SK-N-SH treated with all-trans-retinoic acid at 6 μM for 48 hours (cell line): ENCODE results near the gene CD86.

ENCODE experiments used
- ATAC-seq: fragments of 200-7000 bp; cut with Tn5 transposase; 3 replicates; pipeline ENCODE4 v1.9.1; 2020; ENCODE audit warnings: mild to moderate bottlenecking, moderate library complexity
- ARNTL ChIP-seq: fragments of 450-650 bp; formaldehyde crosslinking; IDR thresholded peaks from 2 replicates; pipeline ENCODE4 v1.5.0; 2020; ENCODE audit warnings: low read depth, mild to moderate bottlenecking, moderate library complexity, borderline replicate concordance
- BACH2 ChIP-seq: fragments of 250-450 bp; sonication (Bioruptor Pico); IDR thresholded peaks from 2 replicates; pipeline ENCODE4 v1.9.0; 2021; ENCODE audit warnings: mild to moderate bottlenecking, borderline replicate concordance
- CSDC2 ChIP-seq: fragments of 250-450 bp; sonication (Bioruptor Pico); IDR thresholded peaks from 2 replicates; pipeline ENCODE4 v1.5.0; 2020; ENCODE audit warnings: mild to moderate bottlenecking, moderate library complexity
- ESRRG ChIP-seq: fragments of 250-450 bp; sonication (Bioruptor Pico); IDR thresholded peaks from 2 replicates; pipeline ENCODE4 v1.6.1; 2021; ENCODE audit warnings: mild to moderate bottlenecking
- GLIS3 ChIP-seq: fragments of 250-450 bp; sonication (Bioruptor Pico); IDR thresholded peaks from 2 replicates; pipeline ENCODE4 v1.5.0; 2020; ENCODE audit warnings: mild to moderate bottlenecking, moderate library complexity
- ISL1 ChIP-seq: fragments of 250-450 bp; sonication (Bioruptor Pico); IDR thresholded peaks from 2 replicates; pipeline ENCODE4 v2.1.2; 2022; ENCODE audit warnings: mild to moderate bottlenecking, moderate library complexity
- PPARA ChIP-seq: fragments of 250-450 bp; sonication (Bioruptor Pico); IDR thresholded peaks from 2 replicates; pipeline ENCODE4 v1.5.0; 2020; ENCODE audit warnings: mild to moderate bottlenecking, borderline replicate concordance
- RARB ChIP-seq: fragments of 250-450 bp; sonication (Bioruptor Pico); IDR thresholded peaks from 2 replicates; pipeline ENCODE4 v1.8.0; 2021; ENCODE audit warnings: mild to moderate bottlenecking, moderate library complexity
- SNAI2 ChIP-seq: fragments of 250-450 bp; sonication (Bioruptor Pico); IDR thresholded peaks from 2 replicates; pipeline ENCODE4 v1.5.0; 2020; ENCODE audit warnings: mild to moderate bottlenecking, moderate library complexity
- TCF4 ChIP-seq: fragments of 250-450 bp; sonication (Bioruptor Pico); IDR thresholded peaks from 2 replicates; pipeline ENCODE4 v1.8.0; 2021; ENCODE audit warnings: mild to moderate bottlenecking, moderate library complexity, borderline replicate concordance
- TOX ChIP-seq: fragments of 250-450 bp; sonication (Bioruptor Pico); IDR thresholded peaks from 2 replicates; pipeline ENCODE4 v1.8.0; 2021; ENCODE audit warnings: mild to moderate bottlenecking, moderate library complexity, borderline replicate concordance
- ZC3H10 ChIP-seq: fragments of 250-450 bp; sonication (Bioruptor Pico); IDR thresholded peaks from 2 replicates; pipeline ENCODE4 v1.5.1; 2021; ENCODE audit warnings: mild to moderate bottlenecking, moderate library complexity
- ZFP3 ChIP-seq: fragments of 250-450 bp; sonication (Bioruptor Pico); IDR thresholded peaks from 2 replicates; pipeline ENCODE4 v1.5.0; 2020; ENCODE audit warnings: mild to moderate bottlenecking, moderate library complexity
- ZNF70 ChIP-seq: fragments of 450-650 bp; formaldehyde crosslinking; IDR thresholded peaks from 2 replicates; pipeline ENCODE4 v1.5.0; 2020; ENCODE audit warnings: mild to moderate bottlenecking, moderate library complexity
- ZNF8 ChIP-seq: fragments of 450-650 bp; formaldehyde crosslinking; IDR thresholded peaks from 2 replicates; pipeline ENCODE4 v1.5.0; 2020; ENCODE audit warnings: mild to moderate bottlenecking, moderate library complexity
- TF ChIP-seq, protein P1 (sequence below): fragments of 250-450 bp; sonication (Bioruptor Pico); IDR thresholded peaks from 2 replicates; pipeline ENCODE4 v1.8.0; 2020; ENCODE audit warnings: mild to moderate bottlenecking, moderate library complexity, borderline replicate concordance
- TF ChIP-seq, protein P2 (sequence below): fragments of 250-450 bp; sonication (Bioruptor Pico); IDR thresholded peaks from 2 replicates; pipeline ENCODE4 v1.5.1; 2021; ENCODE audit warnings: mild to moderate bottlenecking, moderate library complexity
- TF ChIP-seq, protein P3 (sequence below): fragments of 250-450 bp; sonication (Bioruptor Pico); IDR thresholded peaks from 2 replicates; pipeline ENCODE4 v1.8.0; 2021; ENCODE audit warnings: low read depth, mild to moderate bottlenecking, moderate library complexity, borderline replicate concordance
- TF ChIP-seq, protein P4 (sequence below): fragments of 250-450 bp; sonication (Bioruptor Pico); IDR thresholded peaks from 2 replicates; pipeline ENCODE4 v1.5.0; 2020; ENCODE audit warnings: mild to moderate bottlenecking, moderate library complexity

CD86 gene

DNA sequence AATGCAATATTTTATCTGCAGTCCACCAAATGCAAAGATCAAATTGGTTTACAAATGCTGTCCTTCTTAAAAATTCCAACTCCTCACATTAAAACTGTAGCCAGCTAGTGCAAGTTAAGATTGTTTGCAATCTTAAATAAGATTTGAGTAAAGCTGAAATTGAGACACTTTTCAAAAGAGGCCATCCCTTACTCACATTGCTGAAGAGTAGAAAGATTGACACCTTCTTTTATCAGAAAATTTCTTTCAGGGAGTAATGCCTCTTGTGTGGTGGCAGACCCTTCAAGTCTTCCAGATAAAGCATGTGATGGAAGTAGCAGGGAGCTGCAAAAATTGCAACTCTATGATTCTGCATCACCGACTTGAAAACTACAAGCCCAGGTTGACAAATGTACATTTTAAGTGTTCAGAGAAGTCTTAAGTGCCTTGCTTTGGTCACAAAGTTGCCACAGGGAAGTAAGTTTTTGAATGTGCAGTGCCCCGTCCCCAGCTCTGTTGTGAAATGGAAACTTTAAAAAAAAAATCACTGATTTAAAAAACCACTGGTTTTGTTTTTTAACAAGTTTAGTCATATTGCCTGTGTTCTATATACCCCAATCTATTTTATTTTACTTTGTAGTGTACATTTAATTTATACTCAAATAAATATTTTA, 12.6 kb downstream of the CD86 start:
- ATAC-seq, result no peak

DNA sequence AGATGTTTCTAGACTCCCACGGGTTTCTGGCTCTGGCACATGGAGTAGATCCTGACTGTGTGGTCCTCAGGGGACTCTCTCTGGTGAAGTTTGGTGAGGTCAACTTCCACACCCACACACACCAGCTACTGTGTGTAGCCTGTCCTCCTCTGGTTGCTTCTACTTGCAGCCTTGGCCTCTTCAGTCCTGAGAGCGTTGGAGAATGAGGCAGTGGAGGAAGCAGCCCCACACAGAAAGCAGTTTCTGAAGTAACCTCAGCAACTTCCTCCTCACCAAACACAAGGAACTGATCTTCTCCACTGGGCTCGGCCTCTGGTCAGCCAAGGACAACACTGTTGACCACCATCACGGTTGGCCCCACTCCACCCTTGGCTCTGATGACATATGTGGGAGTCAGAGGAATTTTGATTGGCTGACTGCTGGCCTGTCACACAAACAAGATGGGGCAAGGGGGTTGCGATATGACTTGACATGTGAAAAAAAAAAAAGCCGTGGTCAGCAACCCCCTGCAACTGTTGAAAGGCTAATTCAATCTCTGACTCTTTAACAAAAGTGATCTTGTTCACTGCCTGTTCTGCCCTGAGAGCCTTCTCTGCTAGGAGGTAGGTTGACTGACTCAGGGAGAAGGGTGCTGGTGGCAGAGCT, 19.6 kb downstream of the CD86 start:
- TF ChIP-seq BACH2 (no peak), ZNF70 (no peak), SNAI2 (CRISPR knock-in tag) (no peak), RARB (CRISPR knock-in tag) (no peak), ZNF8 (no peak), CSDC2 (CRISPR knock-in tag) (no peak), TOX (CRISPR knock-in tag) (no peak), ARNTL (CRISPR knock-in tag) (no peak), TCF4 (CRISPR knock-in tag) (no peak), GLIS3 (CRISPR knock-in tag) (no peak), ISL1 (CRISPR knock-in tag) (no peak), ESRRG (no peak)
- TF ChIP-seq, protein P1, sequence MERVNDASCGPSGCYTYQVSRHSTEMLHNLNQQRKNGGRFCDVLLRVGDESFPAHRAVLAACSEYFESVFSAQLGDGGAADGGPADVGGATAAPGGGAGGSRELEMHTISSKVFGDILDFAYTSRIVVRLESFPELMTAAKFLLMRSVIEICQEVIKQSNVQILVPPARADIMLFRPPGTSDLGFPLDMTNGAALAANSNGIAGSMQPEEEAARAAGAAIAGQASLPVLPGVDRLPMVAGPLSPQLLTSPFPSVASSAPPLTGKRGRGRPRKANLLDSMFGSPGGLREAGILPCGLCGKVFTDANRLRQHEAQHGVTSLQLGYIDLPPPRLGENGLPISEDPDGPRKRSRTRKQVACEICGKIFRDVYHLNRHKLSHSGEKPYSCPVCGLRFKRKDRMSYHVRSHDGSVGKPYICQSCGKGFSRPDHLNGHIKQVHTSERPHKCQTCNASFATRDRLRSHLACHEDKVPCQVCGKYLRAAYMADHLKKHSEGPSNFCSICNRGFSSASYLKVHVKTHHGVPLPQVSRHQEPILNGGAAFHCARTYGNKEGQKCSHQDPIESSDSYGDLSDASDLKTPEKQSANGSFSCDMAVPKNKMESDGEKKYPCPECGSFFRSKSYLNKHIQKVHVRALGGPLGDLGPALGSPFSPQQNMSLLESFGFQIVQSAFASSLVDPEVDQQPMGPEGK (CRISPR knock-in tag), result no peak
- TF ChIP-seq, protein P2, sequence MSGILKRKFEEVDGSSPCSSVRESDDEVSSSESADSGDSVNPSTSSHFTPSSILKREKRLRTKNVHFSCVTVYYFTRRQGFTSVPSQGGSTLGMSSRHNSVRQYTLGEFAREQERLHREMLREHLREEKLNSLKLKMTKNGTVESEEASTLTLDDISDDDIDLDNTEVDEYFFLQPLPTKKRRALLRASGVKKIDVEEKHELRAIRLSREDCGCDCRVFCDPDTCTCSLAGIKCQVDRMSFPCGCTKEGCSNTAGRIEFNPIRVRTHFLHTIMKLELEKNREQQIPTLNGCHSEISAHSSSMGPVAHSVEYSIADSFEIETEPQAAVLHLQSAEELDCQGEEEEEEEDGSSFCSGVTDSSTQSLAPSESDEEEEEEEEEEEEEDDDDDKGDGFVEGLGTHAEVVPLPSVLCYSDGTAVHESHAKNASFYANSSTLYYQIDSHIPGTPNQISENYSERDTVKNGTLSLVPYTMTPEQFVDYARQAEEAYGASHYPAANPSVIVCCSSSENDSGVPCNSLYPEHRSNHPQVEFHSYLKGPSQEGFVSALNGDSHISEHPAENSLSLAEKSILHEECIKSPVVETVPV (CRISPR knock-in tag), result no peak
- TF ChIP-seq, protein P3, sequence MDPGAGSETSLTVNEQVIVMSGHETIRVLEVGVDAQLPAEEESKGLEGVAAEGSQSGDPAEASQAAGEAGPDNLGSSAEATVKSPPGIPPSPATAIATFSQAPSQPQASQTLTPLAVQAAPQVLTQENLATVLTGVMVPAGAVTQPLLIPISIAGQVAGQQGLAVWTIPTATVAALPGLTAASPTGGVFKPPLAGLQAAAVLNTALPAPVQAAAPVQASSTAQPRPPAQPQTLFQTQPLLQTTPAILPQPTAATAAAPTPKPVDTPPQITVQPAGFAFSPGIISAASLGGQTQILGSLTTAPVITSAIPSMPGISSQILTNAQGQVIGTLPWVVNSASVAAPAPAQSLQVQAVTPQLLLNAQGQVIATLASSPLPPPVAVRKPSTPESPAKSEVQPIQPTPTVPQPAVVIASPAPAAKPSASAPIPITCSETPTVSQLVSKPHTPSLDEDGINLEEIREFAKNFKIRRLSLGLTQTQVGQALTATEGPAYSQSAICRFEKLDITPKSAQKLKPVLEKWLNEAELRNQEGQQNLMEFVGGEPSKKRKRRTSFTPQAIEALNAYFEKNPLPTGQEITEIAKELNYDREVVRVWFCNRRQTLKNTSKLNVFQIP (CRISPR knock-in tag), result no peak

More for the DNA sequence above, 12.6 kb downstream of the CD86 start:
- TF ChIP-seq, protein P4, sequence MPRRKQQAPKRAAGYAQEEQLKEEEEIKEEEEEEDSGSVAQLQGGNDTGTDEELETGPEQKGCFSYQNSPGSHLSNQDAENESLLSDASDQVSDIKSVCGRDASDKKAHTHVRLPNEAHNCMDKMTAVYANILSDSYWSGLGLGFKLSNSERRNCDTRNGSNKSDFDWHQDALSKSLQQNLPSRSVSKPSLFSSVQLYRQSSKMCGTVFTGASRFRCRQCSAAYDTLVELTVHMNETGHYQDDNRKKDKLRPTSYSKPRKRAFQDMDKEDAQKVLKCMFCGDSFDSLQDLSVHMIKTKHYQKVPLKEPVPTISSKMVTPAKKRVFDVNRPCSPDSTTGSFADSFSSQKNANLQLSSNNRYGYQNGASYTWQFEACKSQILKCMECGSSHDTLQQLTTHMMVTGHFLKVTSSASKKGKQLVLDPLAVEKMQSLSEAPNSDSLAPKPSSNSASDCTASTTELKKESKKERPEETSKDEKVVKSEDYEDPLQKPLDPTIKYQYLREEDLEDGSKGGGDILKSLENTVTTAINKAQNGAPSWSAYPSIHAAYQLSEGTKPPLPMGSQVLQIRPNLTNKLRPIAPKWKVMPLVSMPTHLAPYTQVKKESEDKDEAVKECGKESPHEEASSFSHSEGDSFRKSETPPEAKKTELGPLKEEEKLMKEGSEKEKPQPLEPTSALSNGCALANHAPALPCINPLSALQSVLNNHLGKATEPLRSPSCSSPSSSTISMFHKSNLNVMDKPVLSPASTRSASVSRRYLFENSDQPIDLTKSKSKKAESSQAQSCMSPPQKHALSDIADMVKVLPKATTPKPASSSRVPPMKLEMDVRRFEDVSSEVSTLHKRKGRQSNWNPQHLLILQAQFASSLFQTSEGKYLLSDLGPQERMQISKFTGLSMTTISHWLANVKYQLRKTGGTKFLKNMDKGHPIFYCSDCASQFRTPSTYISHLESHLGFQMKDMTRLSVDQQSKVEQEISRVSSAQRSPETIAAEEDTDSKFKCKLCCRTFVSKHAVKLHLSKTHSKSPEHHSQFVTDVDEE (CRISPR knock-in tag), result no peak
- no peak for TF ChIP-seq TCF4 (CRISPR knock-in tag)
- no peak for TF ChIP-seq BACH2
- no peak for TF ChIP-seq ARNTL (CRISPR knock-in tag)
- TF ChIP-seq TOX (CRISPR knock-in tag), result no peak
- TF ChIP-seq PPARA (CRISPR knock-in tag), result no peak
- TF ChIP-seq CSDC2 (CRISPR knock-in tag), result no peak

DNA sequence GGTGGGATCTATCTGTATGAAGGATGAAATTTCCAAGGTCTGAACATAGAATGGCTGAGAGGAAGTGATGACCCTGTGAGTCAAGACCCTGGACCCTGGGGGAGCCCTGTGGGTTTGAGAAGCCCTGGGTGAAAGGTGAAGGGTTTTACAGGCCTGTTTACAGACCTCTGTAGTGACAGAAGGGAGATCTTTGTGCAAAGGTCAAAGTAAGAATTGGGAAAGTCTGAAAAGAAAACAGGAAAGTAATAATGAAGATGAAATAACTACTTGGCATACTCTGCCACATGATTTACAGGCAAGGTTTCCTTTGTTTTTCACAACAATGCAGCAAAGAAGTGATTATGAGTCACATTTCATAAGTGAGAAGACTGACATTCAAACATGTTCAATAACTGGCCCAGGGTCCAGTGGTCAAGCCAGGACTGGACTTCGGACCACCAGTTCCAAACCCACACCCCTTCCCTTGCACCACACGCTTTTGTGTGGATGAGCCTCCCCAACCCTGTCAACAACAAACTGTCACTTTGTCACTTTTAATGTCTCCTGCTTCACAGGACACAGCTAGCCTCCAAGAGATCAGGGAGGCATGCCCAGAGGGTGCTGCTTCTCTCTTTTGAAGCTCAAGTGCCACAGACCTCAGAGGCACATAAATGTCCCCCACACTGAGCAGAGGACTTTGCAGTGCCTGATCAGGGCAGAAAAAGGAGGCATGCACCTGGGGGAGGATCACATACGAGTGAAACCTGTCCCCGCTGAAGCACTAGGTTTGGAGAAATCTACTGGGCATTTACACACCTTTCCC, 21.5 kb downstream of the CD86 start:
- no peak for ATAC-seq
- TF ChIP-seq, protein P1 (CRISPR knock-in tag), result no peak
- TF ChIP-seq ISL1 (CRISPR knock-in tag), result no peak
- TF ChIP-seq ARNTL (CRISPR knock-in tag), result no peak
- no peak for TF ChIP-seq RARB (CRISPR knock-in tag)
- TF ChIP-seq ZNF8, result no peak
- no peak for TF ChIP-seq PPARA (CRISPR knock-in tag)
- TF ChIP-seq ZC3H10 (CRISPR knock-in tag), result no peak
- TF ChIP-seq ZFP3 (CRISPR knock-in tag), result no peak

More for the DNA sequence above, 19.6 kb downstream of the CD86 start:
- no peak for ATAC-seq
